Stimulated activated CD4-positive, alpha-beta T cell treated with anti-CD3 and anti-CD28 coated beads, Interleukin-12 subunit alpha, Interleukin-12 subunit beta, amount 100 ng/mL, for 4 hours (primary cell): ENCODE measurements around the gene SLC66A2.
"Not testable (repeated sequence)": the region's sequence is repeated elsewhere in the genome, so short reads cannot be mapped to it uniquely, and the experiment has no call there.

ENCODE experiments used
- DNase-seq: peaks from one replicate; pipeline ENCODE4 v3.0.0-alpha.2; 2020

SLC66A2 gene

DNA sequence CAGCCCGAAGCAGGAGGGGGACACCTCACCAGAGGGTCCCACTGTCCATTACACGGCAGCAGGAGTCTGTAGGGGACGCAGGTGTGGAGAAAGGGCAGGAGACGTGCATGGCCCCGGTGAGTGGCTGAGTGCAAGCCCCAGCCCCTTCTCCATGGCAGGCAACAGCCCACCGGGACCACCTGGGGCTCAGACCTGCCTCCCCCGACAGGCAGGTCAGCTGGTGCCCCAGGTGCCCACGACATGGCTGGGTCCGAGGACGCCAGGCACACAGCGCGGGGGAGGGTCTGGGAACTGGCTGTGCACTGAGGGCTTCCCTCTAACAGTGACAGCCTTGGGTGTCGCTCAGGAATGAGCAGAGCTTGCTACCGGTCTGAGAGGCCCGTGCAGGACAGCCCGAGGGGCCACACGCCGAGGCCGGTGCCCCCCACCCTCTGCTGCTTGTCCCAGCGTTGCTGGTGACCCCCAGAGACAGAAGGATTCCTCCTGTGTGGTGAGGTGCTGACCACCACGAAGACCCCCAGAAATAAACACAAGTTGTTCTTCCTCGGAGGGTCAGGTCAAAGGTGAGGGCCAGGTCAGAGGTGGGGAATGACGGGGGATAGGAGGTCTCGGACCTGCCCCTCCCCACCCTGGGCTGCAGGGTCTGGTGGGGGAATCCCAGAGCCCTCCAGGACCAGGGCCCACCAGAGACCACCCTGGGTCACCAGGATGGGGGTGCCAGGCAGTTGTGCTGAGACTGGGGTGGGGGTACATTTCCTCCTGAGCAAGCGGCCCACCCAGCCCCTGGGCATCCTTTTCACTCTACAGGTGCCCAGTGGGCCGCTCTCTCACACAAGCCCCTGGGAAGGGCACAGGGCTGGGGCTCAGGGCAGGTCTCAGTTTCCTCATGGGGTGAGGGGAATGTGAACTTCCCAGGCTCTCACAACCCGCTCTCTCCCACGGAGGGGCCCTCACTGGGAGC is 50.6 kb downstream of the SLC66A2 start:
- no peak for DNase-seq

DNA sequence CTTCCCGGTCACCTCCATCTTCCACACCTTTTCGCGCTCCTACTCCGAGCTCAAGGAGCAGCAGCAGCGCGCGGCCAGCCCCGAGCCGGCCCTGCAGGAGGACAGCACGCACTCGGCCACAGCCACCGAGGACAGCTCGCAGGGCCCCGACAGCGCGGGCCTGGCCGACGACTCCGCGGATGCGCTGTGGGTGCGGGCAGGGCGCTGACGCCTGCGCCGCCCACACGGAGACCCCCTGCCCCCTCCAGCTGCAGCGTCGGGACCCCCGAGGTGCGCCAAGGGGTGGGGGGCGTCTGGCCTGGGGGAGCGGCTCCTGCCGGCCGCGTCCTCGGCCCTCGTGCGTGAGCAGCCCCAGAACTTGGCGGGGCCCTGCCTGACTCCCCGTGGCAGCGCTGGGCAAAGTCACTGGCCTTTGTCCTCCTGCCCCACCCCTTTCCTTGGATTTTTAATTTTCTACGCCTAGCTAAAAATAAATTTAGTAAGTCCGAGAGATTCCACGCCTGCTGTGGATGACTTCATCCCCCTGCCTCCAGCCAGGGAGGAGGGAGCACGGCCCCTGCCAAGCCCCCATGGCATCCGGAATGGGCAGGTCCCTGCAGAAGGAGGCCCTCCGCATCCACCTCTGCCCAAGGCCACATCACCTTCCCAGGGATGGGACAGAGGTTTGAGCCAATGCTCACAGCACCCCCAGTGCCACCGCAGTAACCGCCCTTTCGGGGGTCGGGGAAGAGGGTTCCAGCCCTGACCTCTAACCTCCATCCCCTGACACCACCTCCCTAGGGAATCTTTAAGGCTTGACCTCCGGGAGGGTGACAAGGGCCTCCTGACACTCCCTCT is 51.6 kb downstream of the SLC66A2 start:
- DNase-seq = no peak

DNA sequence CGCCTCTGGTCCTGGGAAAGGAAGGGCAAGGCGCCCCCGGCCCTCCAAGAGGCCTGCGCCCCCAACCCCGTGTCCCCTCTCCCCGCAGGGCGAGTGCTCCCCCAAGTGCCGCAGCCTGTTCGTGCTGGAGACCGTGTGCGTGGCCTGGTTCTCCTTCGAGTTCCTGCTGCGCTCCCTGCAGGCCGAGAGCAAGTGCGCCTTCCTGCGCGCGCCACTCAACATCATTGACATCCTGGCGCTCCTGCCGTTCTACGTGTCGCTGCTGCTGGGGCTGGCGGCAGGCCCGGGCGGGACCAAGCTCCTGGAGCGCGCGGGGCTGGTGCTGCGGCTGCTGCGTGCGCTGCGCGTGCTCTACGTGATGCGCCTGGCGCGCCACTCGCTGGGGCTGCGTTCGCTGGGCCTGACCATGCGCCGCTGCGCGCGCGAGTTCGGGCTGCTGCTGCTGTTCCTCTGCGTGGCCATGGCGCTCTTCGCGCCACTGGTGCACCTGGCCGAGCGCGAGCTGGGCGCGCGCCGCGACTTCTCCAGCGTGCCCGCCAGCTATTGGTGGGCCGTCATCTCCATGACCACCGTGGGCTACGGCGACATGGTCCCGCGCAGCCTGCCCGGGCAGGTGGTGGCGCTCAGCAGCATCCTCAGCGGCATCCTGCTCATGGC is 52.4 kb downstream of the SLC66A2 start:
- no peak for DNase-seq

DNA sequence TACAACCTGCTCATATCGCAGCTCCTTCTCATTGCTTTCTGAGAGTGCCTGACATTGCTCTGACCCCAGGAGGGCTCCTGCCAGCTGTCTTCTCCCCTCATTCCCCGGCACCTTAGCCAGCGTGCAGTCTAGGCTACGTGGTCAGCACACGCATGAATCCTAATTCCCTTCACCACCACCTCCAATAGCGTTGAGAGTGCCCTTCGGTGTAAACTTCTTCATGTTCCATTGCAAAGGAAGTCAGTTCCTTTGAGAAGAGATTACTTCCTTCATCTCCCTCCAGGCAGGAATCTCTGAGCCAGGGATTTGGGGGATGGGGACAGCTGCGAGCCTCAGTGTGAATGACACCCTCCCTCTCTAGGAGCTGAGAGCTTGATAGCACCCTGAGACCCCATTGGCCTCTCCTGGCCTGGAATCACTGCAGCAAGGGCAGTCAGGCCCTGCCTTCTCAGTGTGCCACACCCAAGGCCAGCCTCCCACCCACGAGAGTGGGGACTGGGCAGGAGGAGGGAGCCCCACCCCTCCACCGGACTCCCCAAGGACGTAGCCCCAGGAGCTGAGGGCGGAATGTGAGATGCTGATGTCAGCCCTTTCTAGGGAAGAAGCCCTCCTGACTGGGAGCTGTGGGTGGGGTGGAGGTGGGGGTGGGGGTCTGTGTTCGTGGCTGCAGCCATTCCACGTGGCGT is 53.4 kb downstream of the SLC66A2 start:
- DNase-seq = no peak

DNA sequence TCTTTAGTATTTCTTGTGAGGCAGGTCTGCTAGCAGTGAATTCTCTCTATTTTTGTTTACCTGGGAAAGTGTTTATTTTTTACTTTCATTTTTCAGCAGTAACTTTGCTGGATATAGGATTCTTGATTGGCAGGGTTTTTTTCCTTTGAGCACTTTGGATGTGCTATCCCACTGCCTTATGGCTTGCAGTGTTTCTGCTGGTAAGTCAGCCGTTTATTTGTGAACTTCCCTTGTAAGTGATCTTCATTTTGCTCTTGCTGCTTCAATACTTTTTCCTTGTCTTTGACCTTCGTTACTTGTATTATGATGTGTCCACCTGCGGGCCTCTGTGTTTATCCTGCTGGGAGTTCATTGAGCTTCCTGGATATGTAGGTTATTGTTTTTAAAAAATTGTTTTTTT is 54.7 kb downstream of the SLC66A2 start:
- DNase-seq = no peak

DNA sequence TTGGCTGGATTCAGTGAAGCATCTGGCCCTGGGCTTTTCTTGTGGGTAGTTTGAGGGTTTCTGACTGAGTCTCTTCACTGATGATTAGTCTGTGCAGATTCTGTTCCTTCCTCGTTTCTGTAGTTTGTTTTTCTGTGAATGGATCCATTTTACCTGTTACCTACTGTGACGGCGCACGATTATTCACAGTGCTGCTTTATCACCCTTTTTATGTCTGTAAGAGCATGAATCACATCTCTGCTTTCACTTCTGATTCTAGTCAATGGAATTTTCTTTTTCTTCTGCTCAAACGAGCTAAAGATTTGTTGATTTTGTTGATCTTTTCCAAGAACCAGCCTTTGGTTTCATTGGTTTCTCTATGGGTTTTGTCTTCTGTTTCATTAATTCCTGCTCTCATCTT is 60.8 kb downstream of the SLC66A2 start:
- DNase-seq = no peak

DNA sequence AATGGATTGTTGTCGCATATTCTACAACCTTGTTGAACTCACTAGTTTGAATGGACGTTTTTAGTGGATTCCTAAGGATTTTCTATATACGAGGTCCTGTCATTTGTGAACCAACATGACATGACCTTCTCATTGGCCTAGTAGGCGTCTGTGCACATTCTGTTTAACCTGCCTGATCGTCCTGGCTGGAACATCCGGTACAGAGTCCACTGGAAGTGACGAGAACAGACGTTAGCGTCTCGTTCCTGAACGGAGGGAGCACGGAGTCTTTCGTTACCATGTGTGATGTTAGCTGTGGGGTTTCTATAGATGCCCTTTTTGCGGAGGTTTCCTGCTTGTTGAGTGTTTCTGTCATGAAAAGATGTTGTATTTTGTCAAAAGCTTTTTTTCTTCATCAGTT is 61.9 kb downstream of the SLC66A2 start:
- DNase-seq = no peak

DNA sequence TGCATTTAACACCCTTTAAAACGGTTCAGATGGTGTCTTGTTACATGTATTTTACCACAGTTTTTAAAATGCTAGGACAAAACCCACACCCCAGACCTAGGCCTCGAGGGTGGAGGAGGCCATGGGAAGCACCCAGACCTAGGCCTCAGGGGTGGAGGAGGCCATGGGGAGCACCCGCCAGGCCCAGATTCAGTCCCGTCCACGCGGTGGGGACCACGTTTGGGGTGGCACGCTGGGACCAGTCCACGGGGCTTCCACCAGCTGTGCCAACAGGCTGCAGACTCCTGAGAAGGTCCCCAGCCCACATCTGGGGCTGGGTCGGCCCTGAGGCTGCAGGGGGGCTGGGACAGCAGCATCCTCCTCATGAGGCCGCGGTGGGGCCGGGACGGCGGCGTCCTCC is 63.4 kb downstream of the SLC66A2 start:
- no peak for DNase-seq

DNA sequence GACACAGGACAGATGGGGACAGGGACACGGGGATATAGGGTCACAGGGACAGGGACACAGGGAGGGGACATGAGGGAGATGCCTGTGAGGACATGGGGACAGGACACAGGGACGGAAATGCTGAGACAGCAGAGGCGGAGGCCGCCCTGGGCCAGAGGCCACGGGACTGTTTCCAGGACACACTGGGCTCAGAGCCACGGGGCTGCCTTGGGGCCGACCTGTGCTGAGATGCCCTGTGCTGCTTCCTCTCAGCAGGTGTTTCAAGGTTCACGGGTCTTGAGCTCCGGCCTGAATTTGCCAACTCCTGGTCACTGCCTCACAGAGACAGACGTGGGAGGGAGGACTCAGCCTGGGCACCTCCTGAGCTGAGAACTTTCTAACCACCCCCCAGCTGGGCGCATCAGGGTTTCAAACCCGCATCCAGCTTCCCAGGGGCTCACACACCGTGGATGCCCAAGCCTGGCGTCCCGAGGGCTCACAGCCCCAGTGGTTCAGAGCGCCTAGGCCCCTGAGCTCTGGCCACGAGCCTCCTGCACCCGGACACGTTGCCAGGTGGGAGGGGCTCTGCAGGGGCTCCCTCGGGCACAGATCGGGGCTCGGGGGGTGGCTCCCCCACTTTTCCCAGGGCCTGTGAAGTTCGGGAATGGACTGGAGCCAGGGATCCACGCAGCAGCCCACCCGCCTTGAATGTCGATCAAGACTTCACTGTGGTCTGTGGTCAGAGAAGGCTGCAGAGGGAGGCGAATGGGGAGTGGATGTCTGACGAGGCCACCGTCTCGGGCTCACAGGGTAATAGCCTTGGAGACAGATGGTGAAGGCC is 64.1 kb downstream of the SLC66A2 start:
- no peak for DNase-seq

DNA sequence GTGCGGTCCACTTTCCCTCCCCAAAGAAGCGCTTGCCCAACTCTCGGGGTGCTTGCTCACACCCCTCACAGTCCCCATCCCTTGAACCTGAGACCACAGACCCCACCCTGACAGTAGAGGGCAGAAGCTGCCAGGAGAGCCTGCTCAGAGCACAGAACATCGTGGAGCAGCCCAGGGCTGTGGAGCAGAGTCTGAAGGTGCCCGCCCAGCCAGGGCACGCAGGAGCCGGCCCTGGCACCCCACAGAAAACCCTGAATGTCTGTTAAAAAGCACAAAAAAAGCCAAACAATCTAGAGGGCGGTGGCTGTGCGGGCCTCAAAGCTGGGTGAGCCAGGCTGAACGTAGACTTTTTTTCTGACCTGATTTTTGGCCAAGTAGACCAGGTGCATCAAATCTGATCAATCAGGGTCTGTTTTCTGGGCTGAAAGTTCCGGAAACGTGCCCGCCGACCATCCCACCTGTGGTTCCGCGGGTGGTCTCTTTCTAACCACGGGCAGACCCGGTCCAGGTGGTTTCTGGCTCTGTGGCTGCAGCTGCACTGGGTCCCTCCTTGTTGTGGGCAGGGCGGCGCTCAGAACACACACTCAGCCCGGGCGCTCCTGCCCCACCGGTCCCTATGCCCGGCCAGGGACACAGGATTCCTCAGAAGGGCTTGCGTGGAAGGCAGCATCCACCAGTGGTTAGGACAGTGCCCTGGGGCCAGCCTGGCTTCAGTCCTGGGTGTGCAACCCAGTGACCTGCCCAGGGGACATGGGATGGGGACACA is 66.3 kb downstream of the SLC66A2 start:
- DNase-seq = no peak

DNA sequence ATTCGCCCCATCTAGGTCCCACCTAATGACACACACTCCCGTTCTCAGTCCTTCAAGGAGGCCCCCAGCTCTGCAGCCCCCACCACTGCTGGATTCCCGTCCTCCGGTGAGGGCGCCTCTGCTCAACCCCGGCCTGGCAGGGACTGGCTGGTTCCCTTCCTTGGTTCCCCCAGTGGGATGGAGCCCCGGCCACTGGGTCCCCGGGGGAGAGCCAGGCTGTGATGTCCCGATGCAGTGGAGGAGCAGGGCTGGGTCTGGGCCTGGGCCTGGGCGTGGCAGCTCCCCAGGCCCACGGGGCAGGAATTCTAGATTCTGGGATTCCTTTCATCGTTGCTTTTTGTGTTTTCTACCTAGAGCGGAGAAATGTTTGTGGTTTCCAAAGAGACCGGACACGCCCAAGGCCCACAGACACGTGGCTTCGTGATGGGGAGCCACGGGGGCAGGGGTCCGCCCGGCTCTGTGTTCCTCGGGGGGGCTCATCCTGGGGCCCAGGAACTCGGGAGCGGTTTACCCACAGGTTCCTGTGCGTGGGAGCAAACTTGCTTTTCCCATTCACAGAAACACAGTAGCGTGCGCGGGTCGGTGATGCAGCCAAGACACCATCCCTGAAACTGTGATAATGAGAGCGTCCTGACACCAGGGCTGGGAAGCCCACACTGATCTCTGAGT is 67.0 kb downstream of the SLC66A2 start:
- DNase-seq = no peak

DNA sequence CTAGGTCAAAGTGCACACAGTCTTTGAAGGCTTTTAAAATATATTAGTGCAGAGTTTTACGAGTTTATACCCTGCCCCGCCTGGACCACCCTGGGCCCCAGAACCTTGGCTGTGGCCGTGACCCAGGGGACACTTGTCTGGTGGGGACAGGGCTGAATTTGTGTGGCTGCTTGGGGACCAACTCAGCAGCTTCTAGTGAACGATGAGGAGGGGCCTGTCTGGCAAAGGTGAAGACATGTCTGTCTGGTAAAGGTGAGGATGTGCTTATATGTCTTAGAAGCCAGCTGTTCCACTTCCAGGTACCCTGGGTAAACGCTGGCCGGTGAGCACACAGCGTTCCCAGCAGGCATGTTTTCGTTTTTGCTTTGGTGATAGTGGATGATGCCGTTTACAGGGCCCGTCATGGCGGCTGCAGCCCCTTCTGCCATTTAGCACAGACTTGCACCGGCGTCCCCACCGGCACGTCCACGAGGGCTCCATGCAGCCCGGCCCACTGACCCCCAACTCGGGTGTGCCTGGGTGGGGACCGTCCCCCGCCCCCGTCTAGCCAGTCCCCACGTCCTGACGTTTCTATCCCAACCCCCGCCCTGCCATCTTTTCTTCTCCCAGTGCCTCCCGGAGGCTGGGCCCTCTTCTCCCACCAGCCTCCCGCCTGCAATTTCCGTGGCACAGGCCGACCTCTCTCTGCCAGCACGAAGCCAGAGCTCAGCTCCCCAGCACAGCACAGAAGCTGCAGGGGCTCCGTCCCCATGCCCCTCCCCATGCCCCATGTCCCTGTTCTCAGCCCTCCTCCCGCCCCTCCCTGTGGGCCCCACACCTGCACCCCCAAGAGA is 67.8 kb downstream of the SLC66A2 start:
- DNase-seq = no peak

DNA sequence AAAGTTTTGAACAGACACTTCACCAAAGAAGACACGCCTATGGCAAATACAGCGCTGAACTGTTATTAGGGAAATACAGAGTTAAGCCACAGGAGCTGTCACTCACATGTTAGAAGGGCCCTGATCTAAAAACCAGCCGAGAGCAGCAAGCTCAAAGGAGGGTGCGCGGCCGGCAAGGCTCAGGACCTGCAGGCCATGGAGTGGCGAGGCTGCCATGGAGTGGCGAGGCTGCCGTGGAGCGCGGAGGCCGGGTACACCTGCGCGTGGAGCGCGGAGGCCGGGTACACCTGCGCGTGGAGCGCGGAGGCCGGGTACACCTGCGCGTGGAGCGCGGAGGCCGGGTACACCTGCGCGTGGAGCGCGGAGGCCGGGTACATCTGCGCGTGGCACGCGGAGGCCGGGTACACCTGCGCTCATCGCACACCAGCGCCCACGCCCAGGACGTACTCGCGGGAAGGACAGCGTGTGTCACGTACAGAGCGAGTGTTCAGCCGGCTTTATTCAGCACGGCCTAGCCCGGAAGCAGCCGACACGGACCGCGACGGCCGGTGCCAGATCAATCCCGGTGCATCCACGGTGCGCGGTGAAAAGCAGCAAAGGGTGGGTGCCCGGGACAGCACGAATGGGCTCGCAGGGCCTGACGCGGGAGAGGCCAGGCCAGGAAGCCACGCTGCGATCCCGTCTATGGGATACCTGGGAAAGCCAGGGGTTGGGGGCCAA is 68.8 kb downstream of the SLC66A2 start:
- DNase-seq = no peak

DNA sequence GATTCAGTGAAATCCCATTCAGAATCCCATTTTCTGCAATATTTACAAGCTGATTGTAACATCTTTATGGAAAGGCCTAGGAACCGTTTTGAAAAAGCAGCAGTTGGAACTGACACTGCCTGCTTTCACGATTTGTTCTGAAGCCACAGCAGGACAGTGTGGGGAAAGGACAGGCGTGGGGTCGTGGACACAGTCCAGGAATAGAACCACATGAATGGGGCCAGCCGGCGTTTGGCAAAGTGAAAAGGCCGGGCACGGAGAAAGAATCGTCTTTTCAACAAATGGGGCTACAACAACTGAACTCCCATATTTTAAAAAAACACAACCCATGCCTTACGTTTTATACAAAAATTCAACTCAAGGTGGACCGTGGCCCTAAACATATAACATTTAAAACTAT is 69.8 kb downstream of the SLC66A2 start:
- no peak for DNase-seq

DNA sequence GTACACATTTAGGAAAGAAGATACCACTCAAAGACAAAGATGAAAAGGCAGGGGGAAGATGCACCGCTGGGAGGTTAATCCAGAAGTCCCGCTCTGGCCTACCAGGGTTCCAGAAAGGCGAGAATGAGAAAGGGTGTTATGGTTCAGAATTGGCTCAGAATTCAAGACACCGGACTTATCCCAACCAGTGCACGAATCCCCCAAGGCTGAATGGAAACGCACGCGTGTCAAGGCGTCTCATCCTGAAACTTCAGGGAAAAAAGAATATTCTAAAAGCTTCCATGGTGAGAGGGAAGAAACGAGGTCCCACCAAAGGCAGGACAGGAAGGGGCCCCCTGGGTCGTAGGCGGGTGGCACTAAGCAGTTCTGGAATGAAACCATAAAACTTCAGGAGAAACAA is 71.9 kb downstream of the SLC66A2 start:
- no peak for DNase-seq

DNA sequence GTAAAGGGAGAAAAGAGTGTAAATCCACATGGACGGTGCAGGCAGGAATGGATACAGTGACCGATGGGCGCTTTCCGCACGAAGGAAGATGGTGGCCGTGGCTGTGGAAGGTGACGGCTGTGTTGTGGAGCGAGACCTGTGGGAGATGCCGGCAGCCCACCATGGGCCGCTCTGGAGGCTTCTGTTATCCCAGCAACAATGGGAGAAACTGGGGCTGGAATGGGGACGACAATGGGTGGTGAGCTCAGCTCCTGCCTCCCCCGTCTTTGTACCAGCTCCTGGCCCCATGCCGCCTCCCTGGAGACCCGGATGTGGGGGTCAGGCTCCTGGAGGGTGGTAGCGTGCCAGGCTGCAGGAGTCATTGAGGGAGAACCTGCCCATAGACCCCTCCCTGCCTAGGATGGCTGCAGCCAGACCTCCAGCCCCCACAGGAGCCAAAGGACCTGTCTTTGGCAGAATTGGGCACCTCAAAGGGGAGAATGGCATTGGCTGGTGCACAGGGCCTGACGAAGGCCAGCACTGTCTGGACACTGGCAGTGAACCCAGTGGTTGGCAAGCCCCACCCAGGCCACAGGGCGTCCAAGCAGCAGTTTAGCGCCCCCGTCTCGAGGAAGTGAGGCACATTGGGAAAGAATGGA is 72.6 kb downstream of the SLC66A2 start:
- no peak for DNase-seq

DNA sequence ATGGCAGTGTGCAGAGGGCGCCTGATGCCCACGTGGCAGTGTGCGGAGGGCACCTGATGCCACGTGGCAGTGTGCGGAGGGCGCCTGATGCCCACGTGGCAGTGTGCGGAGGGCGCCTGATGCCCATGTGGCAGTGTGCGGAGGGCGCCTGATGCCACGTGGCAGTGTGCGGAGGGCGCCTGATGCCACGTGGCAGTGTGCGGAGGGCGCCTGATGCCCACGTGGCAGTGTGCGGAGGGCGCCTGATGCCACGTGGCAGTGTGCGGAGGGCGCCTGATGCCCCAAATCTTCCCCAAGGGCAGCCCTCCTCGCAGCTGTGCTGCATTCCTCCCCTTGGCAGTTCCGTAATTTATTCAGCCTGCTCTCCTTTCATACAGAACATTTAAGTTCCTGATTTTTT is 73.2 kb downstream of the SLC66A2 start:
- DNase-seq = not testable (repeated sequence)
